ENCODE results near the gene VPS9D1.

Gene VPS9D1

DNA sequence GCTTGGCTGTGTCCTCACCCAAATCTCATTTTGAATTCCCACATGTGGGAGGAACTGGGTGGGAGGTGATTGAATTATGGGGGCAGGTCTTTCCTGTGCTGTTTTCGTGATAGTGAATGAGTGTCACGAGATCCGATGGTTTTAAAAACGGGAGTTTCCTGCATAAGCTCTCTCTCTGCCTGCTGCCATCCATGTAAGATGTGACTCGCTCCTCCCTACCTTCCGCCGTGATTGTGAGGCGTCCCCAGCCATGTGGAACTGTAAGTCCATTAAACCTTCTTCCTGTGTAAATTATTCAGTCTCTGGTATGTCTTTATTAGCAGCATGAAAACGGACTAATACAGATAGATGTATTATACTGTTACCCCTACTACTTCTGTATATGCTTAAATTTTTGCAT, 59.5 kb downstream of the VPS9D1 start:
- no peak overlapping the region for H3K4me3 ChIP-seq (ENCODE audit: control insufficient read depth, low read depth, low read length)
- TF ChIP-seq, protein P1, sequence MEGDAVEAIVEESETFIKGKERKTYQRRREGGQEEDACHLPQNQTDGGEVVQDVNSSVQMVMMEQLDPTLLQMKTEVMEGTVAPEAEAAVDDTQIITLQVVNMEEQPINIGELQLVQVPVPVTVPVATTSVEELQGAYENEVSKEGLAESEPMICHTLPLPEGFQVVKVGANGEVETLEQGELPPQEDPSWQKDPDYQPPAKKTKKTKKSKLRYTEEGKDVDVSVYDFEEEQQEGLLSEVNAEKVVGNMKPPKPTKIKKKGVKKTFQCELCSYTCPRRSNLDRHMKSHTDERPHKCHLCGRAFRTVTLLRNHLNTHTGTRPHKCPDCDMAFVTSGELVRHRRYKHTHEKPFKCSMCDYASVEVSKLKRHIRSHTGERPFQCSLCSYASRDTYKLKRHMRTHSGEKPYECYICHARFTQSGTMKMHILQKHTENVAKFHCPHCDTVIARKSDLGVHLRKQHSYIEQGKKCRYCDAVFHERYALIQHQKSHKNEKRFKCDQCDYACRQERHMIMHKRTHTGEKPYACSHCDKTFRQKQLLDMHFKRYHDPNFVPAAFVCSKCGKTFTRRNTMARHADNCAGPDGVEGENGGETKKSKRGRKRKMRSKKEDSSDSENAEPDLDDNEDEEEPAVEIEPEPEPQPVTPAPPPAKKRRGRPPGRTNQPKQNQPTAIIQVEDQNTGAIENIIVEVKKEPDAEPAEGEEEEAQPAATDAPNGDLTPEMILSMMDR (IDR thresholded peaks at IDR 0.05; ENCODE audit: control insufficient read depth, insufficient read depth, low read depth, low read length, missing control alignments) = no peak
- no peak for DNase-seq (ENCODE audit: low read depth)

DNA sequence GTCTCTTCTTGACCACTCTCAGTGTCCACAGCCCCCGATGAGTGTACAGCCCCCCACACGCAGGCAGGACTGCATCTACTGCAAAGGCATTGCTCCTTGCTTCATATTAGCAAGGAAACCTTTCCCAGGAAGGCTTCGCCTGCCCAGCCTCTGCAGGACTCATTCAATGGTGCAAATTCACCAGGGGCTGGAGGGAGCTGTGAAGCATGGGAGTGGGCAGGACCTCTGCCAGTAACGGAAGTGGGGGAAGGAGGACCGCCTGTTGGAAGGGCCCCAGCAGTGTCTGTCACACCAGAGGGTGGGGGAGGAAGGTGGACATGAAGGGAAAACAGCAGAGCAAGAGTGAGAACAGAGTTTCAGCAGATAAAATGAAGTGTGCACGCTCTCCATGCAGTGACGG, 60.6 kb downstream of the VPS9D1 start:
- H3K4me3 ChIP-seq (ENCODE audit: control insufficient read depth, low read depth, low read length) = no peak overlapping the region
- TF ChIP-seq, protein P1 (IDR thresholded peaks at IDR 0.05; ENCODE audit: control insufficient read depth, insufficient read depth, low read depth, low read length, missing control alignments) = no peak
- no peak for DNase-seq (ENCODE audit: low read depth)

DNA sequence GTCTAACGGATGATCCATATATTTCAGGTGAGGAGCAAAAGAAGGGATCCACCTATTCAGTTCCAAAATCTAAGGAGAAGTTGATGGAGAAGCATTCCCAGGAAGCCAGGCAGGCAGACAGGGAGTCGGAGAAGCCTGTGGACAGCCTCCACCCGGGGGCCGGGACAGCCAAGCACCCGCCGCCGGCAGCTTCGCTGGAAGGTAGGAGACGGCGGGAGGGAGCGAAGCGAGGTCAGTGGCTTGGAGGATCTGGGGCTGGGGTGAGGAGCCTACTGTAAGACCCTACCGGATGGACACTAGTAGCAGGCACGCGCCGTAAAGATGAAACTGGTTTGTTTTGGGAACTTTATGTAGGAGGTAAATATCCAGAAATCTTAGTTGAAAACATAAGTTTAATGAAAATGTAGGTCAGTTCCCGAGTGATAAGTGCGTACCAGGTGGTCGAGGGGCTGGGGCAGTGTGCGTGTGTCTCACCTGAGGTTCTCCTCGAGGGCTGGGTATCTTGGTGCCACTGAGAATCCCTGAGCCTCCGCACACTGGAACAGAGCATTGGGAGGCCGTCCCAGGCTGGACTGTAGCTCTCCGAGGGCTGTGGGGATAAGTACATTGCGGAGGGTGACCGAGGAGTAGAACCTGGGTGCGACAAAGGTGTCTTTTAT, 62.3 kb downstream of the VPS9D1 start:
- H3K4me3 ChIP-seq (ENCODE audit: control insufficient read depth, low read depth, low read length) = peak overlapping the region; percentile 86
- TF ChIP-seq, protein P1 (IDR thresholded peaks at IDR 0.05; ENCODE audit: control insufficient read depth, insufficient read depth, low read depth, low read length, missing control alignments) = no peak
- DNase-seq (ENCODE audit: low read depth) = no peak

DNA sequence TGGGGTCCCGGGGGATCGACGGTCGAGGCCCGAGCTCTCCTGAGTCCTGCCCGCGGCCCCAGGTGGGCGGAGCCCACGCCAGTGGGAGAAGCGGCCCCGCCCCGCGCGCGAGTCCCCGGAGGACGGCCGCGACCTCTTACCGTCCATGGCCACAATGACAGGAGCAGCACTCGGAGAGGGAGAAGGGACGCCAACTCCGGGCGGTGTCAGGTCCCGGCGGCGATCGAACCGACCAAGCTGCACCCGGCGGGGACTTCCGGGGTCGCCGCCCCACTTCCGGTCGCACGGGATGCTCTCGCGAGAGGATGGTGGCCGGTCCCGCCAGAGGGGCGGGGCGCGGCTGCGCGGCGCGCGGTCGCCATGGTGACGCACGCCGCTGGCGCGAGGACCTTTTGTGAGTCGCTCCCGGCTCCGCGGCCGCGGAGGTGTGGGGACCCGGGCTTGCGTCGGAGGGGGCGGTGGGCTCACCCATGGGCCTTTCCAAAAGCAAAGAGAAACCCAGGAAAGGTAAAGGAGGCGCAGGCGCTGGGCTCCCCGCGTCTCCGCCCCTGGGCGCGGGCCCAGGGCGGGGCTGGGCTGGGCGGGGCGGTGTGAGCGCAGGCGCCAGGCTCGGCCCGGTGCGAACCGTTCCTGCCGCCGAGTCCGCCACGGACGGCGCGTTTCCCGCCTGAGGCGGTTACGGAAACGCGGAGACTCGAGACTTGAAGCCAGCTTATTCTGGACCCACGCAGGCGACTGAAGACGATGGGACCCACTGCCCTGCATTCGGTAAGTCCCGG, 63.1 kb downstream of the VPS9D1 start, which contains the start of the genes CHMP1A and SPATA33:
Gene CHMP1A (minus strand): TSS at position 267 of the 779 bp plus-strand sequence. CDS start 120 bp downstream, at position 147.
Gene SPATA33 (plus strand): TSS at position 395 of the 779 bp plus-strand sequence. CDS start 76 bp downstream, at position 471.
- no peak for DNase-seq (ENCODE audit: low read depth)
- TF ChIP-seq, protein P1 (IDR thresholded peaks at IDR 0.05; ENCODE audit: control insufficient read depth, insufficient read depth, low read depth, low read length, missing control alignments) = no peak
- peak within 1 kb of the TSS; percentile 86 for H3K4me3 ChIP-seq (ENCODE audit: control insufficient read depth, low read depth, low read length)

Data from AG09309 (cell line).